Raji (cell line): ENCODE results near the gene USF2.

Experiments
- POLR2A ChIP-seq: IDR thresholded peaks from 2 replicates; pipeline ENCODE4 v1.6.1; 2011; ENCODE audit warnings: low read depth, low read length, control low read depth; ENCODE audit not compliant: insufficient read depth

Gene USF2

DNA sequence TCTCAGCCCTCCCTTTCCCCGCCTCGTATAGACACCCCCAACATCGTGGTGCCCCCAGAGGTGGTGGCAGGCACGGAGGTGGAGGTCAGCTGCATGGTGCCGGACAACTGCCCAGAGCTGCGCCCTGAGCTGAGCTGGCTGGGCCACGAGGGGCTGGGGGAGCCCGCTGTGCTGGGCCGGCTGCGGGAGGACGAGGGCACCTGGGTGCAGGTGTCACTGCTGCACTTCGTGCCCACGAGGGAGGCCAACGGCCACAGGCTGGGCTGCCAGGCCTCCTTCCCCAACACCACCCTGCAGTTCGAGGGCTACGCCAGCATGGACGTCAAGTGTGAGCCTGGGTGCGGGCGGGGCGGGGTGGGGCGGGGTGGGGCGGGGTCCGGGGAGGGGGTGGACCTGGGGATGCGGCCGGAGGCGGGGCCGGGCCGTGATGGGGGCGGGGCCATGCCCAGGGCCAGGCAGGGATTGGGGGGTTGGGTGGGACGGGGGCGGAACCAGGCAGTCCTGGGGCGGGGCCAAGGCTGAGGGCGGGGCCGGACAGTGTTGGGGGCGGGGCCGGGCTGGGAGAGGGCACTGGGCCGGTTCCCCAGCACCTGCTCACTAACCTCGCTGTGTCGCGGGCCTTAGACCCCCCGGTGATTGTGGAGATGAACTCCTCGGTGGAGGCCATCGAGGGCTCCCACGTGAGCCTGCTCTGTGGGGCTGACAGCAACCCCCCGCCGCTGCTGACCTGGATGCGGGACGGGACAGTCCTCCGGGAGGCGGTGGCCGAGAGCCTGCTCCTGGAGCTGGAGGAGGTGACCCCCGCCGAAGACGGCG lies 31.0 kb downstream of the USF2 start:
- no peak for TF ChIP-seq POLR2A

DNA sequence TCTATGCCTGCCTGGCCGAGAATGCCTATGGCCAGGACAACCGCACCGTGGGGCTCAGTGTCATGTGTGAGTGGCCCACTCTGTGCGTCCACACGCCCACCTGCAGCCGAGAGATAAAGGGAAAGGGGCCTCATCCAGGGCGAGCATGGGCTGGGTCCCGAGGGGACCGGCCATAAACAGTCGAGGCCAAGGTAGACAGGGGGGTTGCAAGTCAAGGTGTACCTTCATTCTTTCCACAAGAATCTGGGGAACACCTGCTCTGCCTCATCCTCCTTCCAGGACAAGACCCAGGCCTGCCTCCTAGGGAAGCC lies 31.5 kb downstream of the USF2 start:
- no peak for TF ChIP-seq POLR2A

DNA sequence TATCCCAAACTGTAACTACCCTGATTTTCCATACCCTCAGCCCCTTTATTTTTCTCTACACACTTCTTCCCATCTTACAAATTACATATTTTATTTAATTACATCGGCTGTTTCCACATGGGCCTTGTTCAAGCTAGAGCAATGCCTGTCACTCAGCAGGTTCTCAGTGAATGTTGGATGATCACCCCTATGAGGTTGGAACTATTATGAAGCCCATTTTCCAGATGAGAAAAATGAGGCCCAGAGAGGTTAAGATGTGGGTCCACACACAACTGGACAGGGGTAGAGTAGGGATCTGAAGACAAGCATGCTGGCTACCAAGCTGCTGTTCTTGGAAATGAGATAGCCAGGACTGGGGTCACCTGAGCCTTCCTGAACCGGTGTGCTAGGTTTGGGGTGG lies 33.2 kb downstream of the USF2 start:
- no peak for TF ChIP-seq POLR2A

DNA sequence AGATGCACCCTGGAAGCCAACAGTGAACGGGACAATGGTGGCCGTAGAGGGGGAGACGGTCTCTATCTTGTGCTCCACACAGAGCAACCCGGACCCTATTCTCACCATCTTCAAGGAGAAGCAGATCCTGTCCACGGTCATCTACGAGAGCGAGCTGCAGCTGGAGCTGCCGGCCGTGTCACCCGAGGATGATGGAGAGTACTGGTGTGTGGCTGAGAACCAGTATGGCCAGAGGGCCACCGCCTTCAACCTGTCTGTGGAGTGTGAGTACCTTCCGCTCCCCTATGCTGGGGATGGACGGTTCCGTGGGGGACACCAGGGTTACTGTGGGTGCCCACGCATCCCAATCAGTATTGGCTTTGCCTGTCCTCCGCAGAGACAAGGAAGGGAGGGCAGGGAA lies 33.7 kb downstream of the USF2 start:
- TF ChIP-seq POLR2A, result no peak

DNA sequence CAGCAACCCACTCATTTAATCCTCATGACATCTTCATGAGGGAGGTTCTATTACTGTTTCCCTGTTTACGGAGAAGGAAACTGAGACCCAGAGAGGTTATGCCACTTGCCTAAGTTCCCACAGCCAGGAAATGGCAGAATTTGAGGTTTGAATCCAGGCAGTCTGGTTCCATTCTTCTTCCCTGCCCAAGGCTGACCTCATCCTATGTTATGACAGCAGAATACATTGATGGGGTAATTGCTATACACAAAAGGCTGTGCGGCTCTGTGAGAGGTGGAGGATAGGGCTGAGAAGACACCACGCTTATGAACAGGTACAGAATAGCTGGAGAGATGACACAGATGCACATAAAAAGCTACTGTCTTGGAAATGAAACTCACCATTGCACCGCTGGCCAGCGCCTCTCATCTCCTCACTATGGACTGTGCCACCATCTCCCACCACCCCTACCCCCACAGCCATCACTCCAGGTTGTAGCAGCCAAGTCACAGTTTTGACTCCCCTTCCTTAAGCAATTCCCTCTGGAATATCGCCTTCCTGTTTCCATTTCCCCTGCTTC lies 34.7 kb downstream of the USF2 start:
- TF ChIP-seq POLR2A, result no peak

DNA sequence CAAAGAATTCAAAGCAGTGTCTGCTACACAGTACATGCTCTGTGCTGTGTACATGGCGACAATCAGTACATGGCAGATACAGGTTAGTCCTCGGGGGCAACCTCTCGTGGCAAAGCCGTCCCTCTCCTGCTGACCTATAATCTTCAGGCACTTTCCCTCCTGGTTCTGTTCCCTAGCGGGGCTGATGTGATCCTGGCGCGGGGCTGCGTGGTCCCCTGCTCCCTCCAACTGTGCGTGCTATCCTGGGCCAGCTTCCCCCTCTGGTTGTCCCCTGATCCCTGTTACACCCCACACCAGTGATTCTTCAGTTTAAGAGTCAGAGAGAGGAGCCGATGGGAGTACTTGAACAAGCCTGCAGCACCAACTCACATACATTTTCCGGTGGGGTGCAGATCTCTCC lies 35.3 kb downstream of the USF2 start:
- TF ChIP-seq POLR2A, result no peak

DNA sequence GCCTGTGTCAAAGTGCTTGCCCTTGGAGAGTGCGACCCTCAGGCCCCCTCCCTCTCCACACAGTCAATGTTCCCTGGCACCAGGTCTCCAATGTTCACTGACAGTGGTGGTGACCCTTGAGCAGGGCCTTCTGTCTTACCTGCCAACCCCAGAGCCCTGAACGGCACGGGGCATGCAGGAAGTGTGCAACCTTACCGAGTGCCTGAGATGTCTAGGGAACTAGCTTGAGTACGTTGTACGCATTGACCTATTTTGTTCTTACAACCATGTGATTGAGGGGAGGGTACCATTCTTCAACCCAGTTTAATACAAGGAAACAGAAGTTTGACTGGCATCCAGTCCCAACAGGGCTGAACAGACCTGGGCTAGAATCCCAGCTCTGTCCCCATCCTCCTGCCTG lies 36.4 kb downstream of the USF2 start:
- no peak for TF ChIP-seq POLR2A

DNA sequence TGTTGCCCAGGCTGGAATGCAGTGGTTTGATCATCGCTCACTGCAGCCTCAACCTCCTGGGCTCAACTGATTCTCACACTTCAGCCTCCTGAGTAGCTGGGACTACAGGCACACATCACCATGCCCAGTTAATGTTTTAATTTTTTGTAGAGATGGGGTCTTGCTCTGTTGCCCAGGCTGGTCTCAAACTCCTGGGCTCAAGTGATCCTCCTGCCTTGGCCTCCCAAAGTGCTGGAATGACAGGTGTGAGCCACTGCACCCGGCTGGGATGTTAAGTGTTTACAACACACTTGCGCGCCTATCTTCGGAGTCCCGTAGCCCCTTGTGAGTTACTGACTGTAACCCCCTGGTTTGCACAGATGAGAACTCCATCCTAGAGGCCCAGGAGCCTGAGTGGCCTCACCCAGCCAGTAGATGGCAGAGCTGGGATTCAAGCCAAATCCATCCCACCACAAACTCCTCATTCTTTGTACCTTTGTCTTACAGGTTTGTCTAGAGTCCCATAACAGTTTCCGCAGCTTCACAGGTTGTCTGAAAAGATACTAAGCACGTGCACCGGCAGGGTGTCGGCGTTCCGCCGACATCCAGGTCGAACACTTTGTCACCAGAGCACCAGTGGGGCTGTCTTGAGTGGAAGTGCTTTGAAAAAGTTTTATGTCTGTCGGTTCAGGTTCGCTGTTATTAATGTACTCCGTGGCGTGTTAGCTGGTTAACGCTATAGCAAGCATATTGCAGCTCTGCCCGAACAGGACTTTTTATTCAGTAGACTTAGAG lies 37.9 kb downstream of the USF2 start:
- no peak for TF ChIP-seq POLR2A

DNA sequence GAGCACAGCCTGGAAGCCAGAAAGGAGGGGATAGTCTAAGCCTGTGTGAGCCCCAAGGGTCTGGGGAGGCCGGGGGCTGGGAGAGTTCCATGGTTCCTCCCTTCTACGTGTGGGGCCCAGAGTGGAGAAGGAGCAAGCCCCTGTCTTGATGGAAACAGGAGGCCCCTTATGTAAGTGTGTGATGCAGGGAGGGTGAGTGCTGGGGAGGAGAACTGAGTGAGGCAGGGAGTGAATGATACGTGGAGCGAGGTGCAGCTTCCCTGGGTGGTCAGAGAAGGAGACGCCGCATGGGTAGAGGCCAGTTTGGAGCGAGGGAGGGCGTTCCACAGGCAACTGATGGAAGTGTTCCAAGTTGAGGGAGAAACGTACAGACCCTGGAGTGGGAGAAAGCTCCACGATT lies 39.2 kb downstream of the USF2 start:
- no peak for TF ChIP-seq POLR2A

DNA sequence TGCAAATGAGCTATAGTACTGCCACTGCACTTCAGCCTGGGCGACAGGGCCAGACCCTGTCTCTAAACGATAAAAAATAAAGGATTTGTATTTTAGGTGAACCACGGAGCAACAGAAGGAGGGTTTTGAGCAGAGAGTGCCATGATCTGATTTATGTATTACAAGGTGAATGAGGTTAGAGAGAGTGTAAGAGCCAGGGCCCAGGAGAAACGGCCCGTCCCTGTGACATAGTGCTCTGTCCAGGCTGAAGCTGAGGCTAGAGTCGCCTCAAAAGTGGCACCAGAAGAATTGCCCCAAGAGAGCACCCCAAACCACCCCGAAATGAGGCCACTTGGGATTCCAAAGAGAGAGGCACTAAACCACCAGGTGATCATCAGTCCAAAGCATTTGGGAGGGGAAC lies 40.1 kb downstream of the USF2 start:
- TF ChIP-seq POLR2A, result no peak

DNA sequence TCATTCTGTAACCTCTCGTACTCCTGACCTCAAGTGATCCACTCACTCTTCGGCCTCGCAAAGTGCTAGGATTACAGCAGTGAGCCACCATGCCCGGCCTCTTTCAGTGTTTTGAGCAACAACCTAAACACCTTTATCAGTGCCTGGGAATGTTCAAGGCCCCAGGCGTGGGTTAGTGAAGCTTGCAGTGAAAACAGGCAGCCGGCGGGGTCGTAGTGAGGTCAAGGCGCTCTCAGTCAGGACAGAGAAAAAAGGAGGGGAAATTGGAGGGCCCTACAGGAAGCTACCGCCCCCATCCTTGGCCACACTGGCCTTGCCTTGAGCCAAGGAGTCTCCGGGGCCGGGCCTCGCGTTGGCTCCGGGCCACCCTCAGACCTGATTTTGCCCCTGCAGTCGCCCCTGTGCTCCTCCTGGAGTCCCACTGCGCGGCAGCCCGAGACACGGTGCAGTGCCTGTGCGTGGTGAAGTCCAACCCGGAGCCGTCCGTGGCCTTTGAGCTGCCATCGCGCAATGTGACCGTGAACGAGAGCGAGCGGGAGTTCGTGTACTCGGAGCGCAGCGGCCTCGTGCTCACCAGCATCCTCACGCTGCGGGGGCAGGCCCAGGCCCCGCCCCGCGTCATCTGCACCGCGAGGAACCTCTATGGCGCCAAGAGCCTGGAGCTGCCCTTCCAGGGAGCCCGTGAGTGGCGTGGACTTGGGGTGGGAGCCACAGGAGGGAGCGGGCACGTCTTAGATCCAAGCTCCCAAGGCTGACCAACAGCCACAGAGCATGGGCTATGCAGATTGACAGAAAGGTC lies 40.9 kb downstream of the USF2 start:
- no peak for TF ChIP-seq POLR2A

DNA sequence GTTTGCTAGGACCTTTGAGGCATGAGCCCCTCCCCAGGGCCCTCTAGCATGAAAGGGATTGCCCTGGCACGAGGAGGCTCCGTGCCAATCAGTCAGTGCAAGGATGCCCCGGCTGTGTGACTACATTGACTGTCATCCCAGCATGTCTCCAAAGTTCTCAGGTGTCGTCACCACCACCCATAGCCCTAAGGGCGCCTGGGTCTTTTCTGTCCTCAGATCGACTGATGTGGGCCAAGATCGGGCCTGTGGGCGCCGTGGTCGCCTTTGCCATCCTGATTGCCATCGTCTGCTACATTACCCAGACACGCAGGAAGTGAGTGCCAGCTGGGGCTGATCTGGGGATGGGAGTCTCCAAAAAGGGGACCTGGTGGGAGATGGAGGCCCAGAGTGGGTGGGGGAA lies 41.6 kb downstream of the USF2 start:
- no peak for TF ChIP-seq POLR2A

DNA sequence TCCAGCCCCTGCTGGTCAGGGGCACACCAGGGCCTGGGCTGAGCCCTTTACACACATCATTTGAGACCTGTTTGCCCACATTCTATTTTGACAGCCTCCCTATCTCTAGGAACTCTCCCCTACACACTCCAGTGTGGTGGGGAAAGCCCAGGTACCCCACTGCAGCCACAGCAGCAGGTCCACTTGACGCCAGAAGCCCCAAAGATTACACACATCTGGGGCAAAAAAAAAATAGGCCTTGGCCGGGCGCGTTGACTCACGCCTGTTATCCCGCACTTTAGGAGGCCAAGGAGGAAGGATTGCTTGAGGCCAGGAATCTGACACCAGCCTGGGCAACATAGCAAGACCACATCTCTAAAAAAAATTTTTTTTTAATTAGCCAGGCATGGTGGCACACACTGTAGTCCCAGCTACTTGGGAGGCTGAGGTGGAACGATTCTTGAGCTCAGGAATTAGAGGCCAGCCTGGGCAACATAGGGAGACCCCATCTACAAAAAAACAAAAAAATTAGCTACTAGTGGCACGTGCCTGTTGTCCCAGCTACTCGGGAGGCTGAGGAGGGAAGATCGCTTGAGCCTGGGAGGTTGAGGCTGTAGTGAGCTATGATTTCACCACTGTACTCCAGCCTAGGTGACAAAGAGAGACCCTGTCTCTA lies 42.2 kb downstream of the USF2 start:
- TF ChIP-seq POLR2A, result no peak

DNA sequence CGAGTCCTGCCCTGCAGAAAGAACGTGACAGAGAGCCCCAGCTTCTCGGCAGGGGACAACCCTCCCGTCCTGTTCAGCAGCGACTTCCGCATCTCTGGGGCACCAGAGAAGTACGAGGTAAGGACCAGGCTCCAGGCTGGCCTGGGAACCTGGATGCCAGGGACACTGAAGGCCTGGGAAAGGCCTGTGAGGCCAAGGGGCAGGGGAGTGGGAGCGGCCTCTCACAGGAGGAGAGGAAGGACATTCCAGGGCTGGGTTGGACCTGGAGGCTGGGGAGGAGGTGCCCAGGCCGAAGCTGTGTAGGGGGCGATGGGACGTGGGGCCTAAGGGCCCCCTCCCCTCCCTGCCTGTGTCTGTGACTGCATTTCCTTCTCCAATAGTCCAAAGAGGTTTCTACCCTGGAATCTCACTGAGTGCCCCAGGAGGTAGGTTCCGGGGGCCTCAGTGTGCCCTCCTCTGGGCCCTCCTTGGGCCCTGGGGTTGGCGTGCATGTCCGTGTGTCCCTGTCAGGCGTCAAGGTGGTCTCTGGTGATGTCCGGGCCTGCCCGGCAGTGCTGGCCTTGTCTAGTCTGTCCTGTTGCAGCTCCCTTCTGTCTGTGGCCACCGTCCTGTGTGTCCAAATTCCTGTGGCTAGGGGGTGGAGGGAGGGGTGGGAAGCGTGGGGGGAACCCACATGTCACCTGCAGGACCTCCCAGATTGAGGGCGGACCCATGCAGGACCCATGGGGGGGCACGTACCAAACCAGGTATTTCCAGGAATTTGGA lies 43.3 kb downstream of the USF2 start:
- no peak for TF ChIP-seq POLR2A
